ENCODE results near the gene RFX6. TPM values are rescaled to one million over a fixed set of nuclear protein-coding genes. Genes with fewer than 3 reads are reported as not detected.

The RFX6 gene
- polyA plus RNA-seq (2012; ENCODE audit: insufficient read length, low read depth) = not detected

- TF ChIP-seq POLR2AphosphoS5 (IDR thresholded peaks at IDR 0.05; ENCODE audit: low read depth, low read length) = no peak
- TF ChIP-seq FOXP2 (optimal IDR thresholded peaks at IDR 0.05; ENCODE audit: borderline replicate concordance, extremely low read depth, extremely low read length, insufficient read depth) = no peak
- TF ChIP-seq TAF1 (IDR thresholded peaks at IDR 0.05; ENCODE audit: borderline replicate concordance, insufficient read depth, low read length) = no peak
- TF ChIP-seq REST (IDR thresholded peaks at IDR 0.05; ENCODE audit: insufficient read depth in 1 of 2, low read depth in 2 of 2, low read length in 2 of 2) = no peak
- no peak for TF ChIP-seq SIN3A (IDR thresholded peaks at IDR 0.05; ENCODE audit: borderline replicate concordance, insufficient read depth, low read length)
These were observed at the start of gene RFX6 for GRCh38 chr6:116876635-116877611. Gene RFX6, plus strand, starts transcription at chr6:116877242. Its CDS starts 34 bp downstream, at chr6:116877276.

- no peak for TF ChIP-seq REST (IDR thresholded peaks at IDR 0.05; ENCODE audit: insufficient read depth in 1 of 2, low read depth in 2 of 2, low read length in 2 of 2)
- TF ChIP-seq TAF1 (IDR thresholded peaks at IDR 0.05; ENCODE audit: borderline replicate concordance, insufficient read depth, low read length) = no peak
- no peak for TF ChIP-seq FOXP2 (optimal IDR thresholded peaks at IDR 0.05; ENCODE audit: borderline replicate concordance, extremely low read depth, extremely low read length, insufficient read depth)
These were observed 49.3 kb upstream of the RFX6 start for GRCh38 chr6:116827561-116828240.

GRCh38 chr6:116828983-116829382, 48.1 kb upstream of the RFX6 start, which contains the start of gene GPRC6A:
Gene GPRC6A, minus strand, starts transcription at chr6:116829083. Its CDS starts 70 bp downstream, at chr6:116829013.
- TF ChIP-seq SIN3A (IDR thresholded peaks at IDR 0.05; ENCODE audit: borderline replicate concordance, insufficient read depth, low read length) = no peak
- TF ChIP-seq REST (IDR thresholded peaks at IDR 0.05; ENCODE audit: insufficient read depth in 1 of 2, low read depth in 2 of 2, low read length in 2 of 2) = no peak

- TF ChIP-seq SIN3A (IDR thresholded peaks at IDR 0.05; ENCODE audit: borderline replicate concordance, insufficient read depth, low read length) (no peak), FOXP2 (optimal IDR thresholded peaks at IDR 0.05; ENCODE audit: borderline replicate concordance, extremely low read depth, extremely low read length, insufficient read depth) (no peak), POLR2AphosphoS5 (IDR thresholded peaks at IDR 0.05; ENCODE audit: low read depth, low read length) (no peak), TAF1 (IDR thresholded peaks at IDR 0.05; ENCODE audit: borderline replicate concordance, insufficient read depth, low read length) (no peak), REST (IDR thresholded peaks at IDR 0.05; ENCODE audit: insufficient read depth in 1 of 2, low read depth in 2 of 2, low read length in 2 of 2) (no peak)
These were observed 40.3 kb upstream of the RFX6 start for GRCh38 chr6:116836606-116837342.
